Thyroid gland (tissue), 4 donors: ENCODE data around the gene C10orf95.

Experiments used
- CTCF ChIP-seq, 6 experiments: fragments of 200-600 bp in 3 of 6; fragments of 450-650 bp in 3 of 6; sonication (generic) in 3 of 6; IDR thresholded peaks; one replicate each; pipeline ENCODE4 v1.5.1; 2016 to 2019; ENCODE audit warnings: antibody characterized with exemption in 6 of 6, mild to moderate bottlenecking in 2 of 6, inconsistent platforms in 1 of 6, moderate library complexity in 1 of 6
- POLR2A ChIP-seq, 2 donors: fragments of 450-650 bp; IDR thresholded peaks; one replicate each; pipeline ENCODE4 v1.6.1; 2017; ENCODE audit warnings: antibody characterized with exemption in 2 of 2, mild to moderate bottlenecking in 2 of 2, moderate library complexity in 1 of 2

GRCh38 chr10:102450124-102450373, 1.3 kb downstream of the C10orf95 start:
- TF ChIP-seq CTCF (IDR thresholded peaks at IDR 0.05) (peak in 1 of 6 experiments; percentile 12), POLR2A (IDR thresholded peaks at IDR 0.05) (no peak)
